GM12878 (cell line): Measurements from ENCODE around the gene GJA1. TPM values are rescaled to one million over a fixed set of nuclear protein-coding genes. Genes with fewer than 3 reads are reported as not detected.

Experiments
- ATAC-seq: fragments of 200-7000 bp; cut with Tn5 transposase; 3 replicates; pipeline ENCODE4 v1.9.1; 2020; ENCODE audit warnings: mild to moderate bottlenecking, moderate library complexity
- BruUV-seq: library from RNA; stranded (reverse); fragments of 400-500 nt; replicated peaks from 2 replicates; lab custom pipeline; 2021; lab: Mats Ljungman, UMichigan
- CTCF ChIA-PET: fragments of 300-600 bp; sonication (Branson Sonifier 250); formaldehyde crosslinking; extraction: SDS; loops from one replicate; lab custom pipeline; 2021; ENCODE audit warnings: inconsistent platforms; lab: Yijun Ruan, JAX
- POLR2A ChIA-PET: fragments of 350-600 bp; formaldehyde crosslinking; extraction: SDS; loops from one replicate; lab custom pipeline; 2021; ENCODE audit warnings: inconsistent platforms; lab: Charles Lee
- RAD21 ChIA-PET: fragments of 300-600 bp; sonication (Branson Sonifier 250); formaldehyde crosslinking; loops from one replicate; lab custom pipeline; 2023; ENCODE audit warnings: antibody characterized with exemption; ENCODE audit not compliant: unreplicated experiment; lab: Charles Lee
- SMC1A ChIA-PET: fragments of 300-600 bp; sonication (Branson Sonifier 250); formaldehyde crosslinking; loops from one replicate; lab custom pipeline; 2023; ENCODE audit not compliant: unreplicated experiment, uncharacterized antibody; lab: Charles Lee
- DNase-seq: peaks from one replicate; pipeline ENCODE4 v3.0.0-alpha.2; 2011; ENCODE audit warnings: low read depth, low spot score
- FAIRE-seq: peaks from 3 replicates; lab custom pipeline; 2011; peaks lifted over from hg19 to GRCh38; lab: Jason Lieb, UNC
- H2AFZ ChIP-seq: 2 replicates; pipeline ENCODE4 v1.6.0; 2011; ENCODE audit warnings: low read depth, low read length, control low read depth; ENCODE audit not compliant: control insufficient read depth
- H3K27ac ChIP-seq: 2 replicates; pipeline ENCODE4 v1.5.1; 2011; ENCODE audit warnings: control low read depth; ENCODE audit not compliant: control insufficient read depth, insufficient read depth
- H3K27me3 ChIP-seq, 2 experiments: replicated peaks in 1 of 2; 2 replicates each; pipeline versions ENCODE4 v1.6.0 to v1.6.1; 2011; ENCODE audit warnings: low read length in 1 of 2; ENCODE audit not compliant: control insufficient read depth in 2 of 2, insufficient read depth in 2 of 2
- H3K36me3 ChIP-seq, 2 experiments: 2 replicates each; pipeline ENCODE4 v1.5.1; 2011; ENCODE audit warnings: low read length in 1 of 2; ENCODE audit not compliant: control insufficient read depth in 2 of 2, insufficient read depth in 2 of 2
- H3K4me1 ChIP-seq: 2 replicates; pipeline ENCODE4 v1.6.1; 2011; ENCODE audit warnings: mild to moderate bottlenecking, low read length, moderate library complexity, mixed read lengths; ENCODE audit not compliant: control insufficient read depth, insufficient read depth
- H3K4me2 ChIP-seq: 2 replicates; pipeline ENCODE4 v1.6.0; 2011; ENCODE audit warnings: control low read depth; ENCODE audit not compliant: control insufficient read depth, insufficient read depth
- H3K4me3 ChIP-seq: fragments of 200-600 bp; sonication (generic); 2 replicates; pipeline ENCODE4 v1.5.1; 2016
- H3K79me2 ChIP-seq: 2 replicates; pipeline ENCODE4 v1.6.0; 2011; ENCODE audit warnings: low read length; ENCODE audit not compliant: control insufficient read depth, insufficient read depth
- H3K9ac ChIP-seq: 2 replicates; pipeline ENCODE4 v1.8.0; 2011; ENCODE audit warnings: low read length, control low read depth, mixed read lengths; ENCODE audit not compliant: control insufficient read depth, insufficient read depth
- H3K9me3 ChIP-seq: replicated peaks from 3 replicates; pipeline ENCODE4 v1.5.1; 2011; ENCODE audit warnings: mild to moderate bottlenecking, low read length; ENCODE audit not compliant: control insufficient read depth, insufficient read depth
- H4K20me1 ChIP-seq: 2 replicates; pipeline ENCODE4 v1.6.0; 2011; ENCODE audit not compliant: control insufficient read depth, insufficient read depth
- CREB1 ChIP-seq: IDR thresholded peaks from 2 replicates; pipeline ENCODE4 v1.6.1; 2012; ENCODE audit warnings: low read depth, mild to moderate bottlenecking, inconsistent platforms
- CREM ChIP-seq: IDR thresholded peaks from 2 replicates; pipeline ENCODE4 v1.6.1; 2014; ENCODE audit warnings: antibody characterized with exemption, low read depth
- HDAC2 ChIP-seq: fragments of 200-600 bp; sonication (generic); IDR thresholded peaks from 2 replicates; pipeline ENCODE4 v1.6.1; 2017
- MYB ChIP-seq: fragments of 150-350 bp; IDR thresholded peaks from 2 replicates; pipeline ENCODE4 v1.6.1; 2014; ENCODE audit warnings: mild to moderate bottlenecking, low read depth, low read length, borderline replicate concordance
- PAX8 ChIP-seq: fragments of 450-650 bp; IDR thresholded peaks from 2 replicates; pipeline ENCODE4 v1.6.1; 2017; ENCODE audit warnings: mild to moderate bottlenecking, moderate library complexity
- RAD51 ChIP-seq: fragments of 450-650 bp; IDR thresholded peaks from 2 replicates; pipeline ENCODE4 v1.6.1; 2016; ENCODE audit warnings: moderate library complexity, mild to moderate bottlenecking, inconsistent platforms
- ZBTB11 ChIP-seq: fragments of 450-650 bp; formaldehyde crosslinking; IDR thresholded peaks from 2 replicates; pipeline ENCODE4 v1.5.0; 2022; ENCODE audit warnings: mild to moderate bottlenecking, missing genetic modification characterization
- ZBTB4 ChIP-seq: fragments of 450-650 bp; formaldehyde crosslinking; IDR thresholded peaks from 2 replicates; pipeline ENCODE4 v1.4.0; 2022; ENCODE audit warnings: mild to moderate bottlenecking, moderate library complexity
- ZNF217 ChIP-seq: fragments of 450-650 bp; IDR thresholded peaks from 2 replicates; pipeline ENCODE4 v1.6.1; 2017; ENCODE audit warnings: antibody characterized with exemption, mild to moderate bottlenecking
- ZZZ3 ChIP-seq: IDR thresholded peaks from 2 replicates; pipeline ENCODE4 v1.6.1; 2011; ENCODE audit warnings: low read depth; ENCODE audit not compliant: control insufficient read depth, insufficient read length
- WGBS: methylation state at CpG from one replicate; pipeline ENCODE4 v1.1.6; 2016; ENCODE audit warnings: low lambda C conversion rate; ENCODE audit not compliant: insufficient replicate concordance, insufficient coverage; ENCODE audit errors: missing lambda C conversion rate; 5-methylcytosine and 5-hydroxymethylcytosine counted together
- in situ Hi-C: fragments of 300-500 bp; cut with MboI; formaldehyde crosslinking; loops from 9 replicates; pipeline ENCODE4 v1.14.3; 2018; ENCODE audit warnings: mixed read lengths
- intact Hi-C: fragments of 100-400 bp; cut with micrococcal nuclease; formaldehyde crosslinking; loops from one replicate; pipeline ENCODE4 v1.14.2; 2022; ENCODE audit not compliant: unreplicated experiment
- polyA plus RNA-seq, 11 experiments: library from polyadenylated mRNA; depleted of rRNA in 4 of 11; unstranded in 6 of 11; stranded (reverse) in 5 of 11; fragments of >200 nt; fragmentation: Nextera tagmentation in 4 of 11; fragmentation: Illumina TruSeq in 1 of 11; extraction: Ambion mirVana in 4 of 11; extraction: Trizol in 1 of 11; gene quantifications; 1 replicate in 1 of 11; 2 replicates in 10 of 11; pipeline versions ENCODE4 v1.2.1 to v1.2.3, GENCODE V29; 2011 to 2016; ENCODE audit warnings: inconsistent platforms in 2 of 11, missing spikeins in 2 of 11, low read depth in 1 of 11
- total RNA-seq, 4 experiments: library from RNA; depleted of rRNA in 3 of 4; stranded (reverse); fragments of >200 nt in 3 of 4; fragmentation: Illumina TruSeq in 1 of 4; extraction: Trizol in 1 of 4; gene quantifications; 2 replicates each; pipeline versions ENCODE4 v1.2.1 to v1.2.3, GENCODE V29; 2013 to 2021

GJA1 gene
- total and polyA plus RNA-seq, 10 of the 15 experiments (the other 5 are each of a cell fraction or from before 2014, with no cell fraction given) = 0.11 to 0.69 (median 0.11) TPM; not detected in 7

GRCh38 chr6:121453191-121453590 is 17.7 kb downstream of the GJA1 start:
- 22% methylated on average over 5 of the region's 5 CpGs for WGBS
- ChIA-PET SMC1A (no interaction called here), RAD21 (no interaction called here)
- no peaks in the 10 kb centered on the region for H3K27me3 ChIP-seq
- no peaks in the 10 kb centered on the region for H3K4me1 ChIP-seq
- no peak overlapping the region for H3K9ac ChIP-seq
- H3K4me2 ChIP-seq = no peak overlapping the region
- TF ChIP-seq ZNF217 = no peak
- no peak for TF ChIP-seq ZBTB4 (CRISPR knock-in tag)
- TF ChIP-seq PAX8 = no peak
- TF ChIP-seq MYB = no peak
- TF ChIP-seq HDAC2 = no peak
- no peak for TF ChIP-seq ZZZ3
- TF ChIP-seq CREM = no peak
- no peak for TF ChIP-seq RAD51
- TF ChIP-seq ZBTB11 (CRISPR knock-in tag) = no peak
- no peak for TF ChIP-seq CREB1
- TF ChIP-seq, all 136 proteins: peak for 0
- no peak overlapping the region for H3K4me3 ChIP-seq
- ChIA-PET POLR2A (no interaction called here), CTCF (no interaction called here)
- no peak for FAIRE-seq
- no peak overlapping the region for H2AFZ ChIP-seq
- no peaks in the 10 kb centered on the region for H3K36me3 ChIP-seq
- H3K27ac ChIP-seq = no peak overlapping the region
- BruUV-seq = no TSS peak
- no peaks in the 10 kb centered on the region for H4K20me1 ChIP-seq
- no peak for ATAC-seq
- intact Hi-C loops (no loop called here), in situ Hi-C loops (no loop called here)
- no peaks in the 10 kb centered on the region for H3K9me3 ChIP-seq
- H3K79me2 ChIP-seq = no peaks in the 10 kb centered on the region
- DNase-seq = no peak
